OCI-LY1 (cell line): ENCODE data around the gene STYK1.

Experiments
- EZH2 ChIP-seq: fragments of 200-600 bp; sonication (generic), shearing (Covaris generic); IDR thresholded peaks from 2 replicates; pipeline ENCODE4 v1.8.0; 2017; ENCODE audit warnings: borderline replicate concordance, mixed run types, mild to moderate bottlenecking, antibody characterized with exemption, low read length, moderate library complexity, mixed read lengths
- TF ChIP-seq, protein P1 (sequence below): fragments of 200-600 bp; sonication (generic), shearing (Covaris generic); IDR thresholded peaks from 2 replicates; pipeline ENCODE4 v1.5.1; 2017; ENCODE audit warnings: mild to moderate bottlenecking, antibody characterized with exemption, low read length, moderate library complexity, mixed read lengths

- TF ChIP-seq, protein P1, sequence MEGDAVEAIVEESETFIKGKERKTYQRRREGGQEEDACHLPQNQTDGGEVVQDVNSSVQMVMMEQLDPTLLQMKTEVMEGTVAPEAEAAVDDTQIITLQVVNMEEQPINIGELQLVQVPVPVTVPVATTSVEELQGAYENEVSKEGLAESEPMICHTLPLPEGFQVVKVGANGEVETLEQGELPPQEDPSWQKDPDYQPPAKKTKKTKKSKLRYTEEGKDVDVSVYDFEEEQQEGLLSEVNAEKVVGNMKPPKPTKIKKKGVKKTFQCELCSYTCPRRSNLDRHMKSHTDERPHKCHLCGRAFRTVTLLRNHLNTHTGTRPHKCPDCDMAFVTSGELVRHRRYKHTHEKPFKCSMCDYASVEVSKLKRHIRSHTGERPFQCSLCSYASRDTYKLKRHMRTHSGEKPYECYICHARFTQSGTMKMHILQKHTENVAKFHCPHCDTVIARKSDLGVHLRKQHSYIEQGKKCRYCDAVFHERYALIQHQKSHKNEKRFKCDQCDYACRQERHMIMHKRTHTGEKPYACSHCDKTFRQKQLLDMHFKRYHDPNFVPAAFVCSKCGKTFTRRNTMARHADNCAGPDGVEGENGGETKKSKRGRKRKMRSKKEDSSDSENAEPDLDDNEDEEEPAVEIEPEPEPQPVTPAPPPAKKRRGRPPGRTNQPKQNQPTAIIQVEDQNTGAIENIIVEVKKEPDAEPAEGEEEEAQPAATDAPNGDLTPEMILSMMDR, result 0 out of 2 replicates have a peak, but pooled peaks have one; percentile 28
- TF ChIP-seq EZH2, result no peak
These were observed 65.9 kb downstream of the STYK1 start for GRCh38 chr12:10607885-10608458.
